ENCODE results near the gene APOBEC3F. TPM values are rescaled to one million over a fixed set of nuclear protein-coding genes. Genes with fewer than 3 reads are reported as not detected.
A peak's percentile ranks its signal among the peaks of the same experiment; 100 is the strongest.
"Not testable (repeated sequence)": the region's sequence is repeated elsewhere in the genome, so short reads cannot be mapped to it uniquely, and the experiment has no call there.

The APOBEC3F gene
- total RNA-seq, 1 donor from 2014 or later, result 23.8 TPM

GRCh38 chr22:39014723-39015121 is 25.9 kb upstream of the APOBEC3F start:
- H3K9me3 Mint-ChIP-seq; DNase-seq (ENCODE audit: low spot score); H3K27me3 Mint-ChIP-seq (ENCODE audit: low read depth): not testable (repeated sequence)
- Mint-ChIP-seq H3K27ac (peak overlapping the region; percentile 98), H3K36me3 (ENCODE audit: low read depth) (peaks cover 22% of the 10 kb centered on the region), H3K4me1 (ENCODE audit: low read depth) (peaks cover 21% of the 10 kb centered on the region), H3K4me3 (ENCODE audit: low read depth) (peak overlapping the region; percentile 92)
- intact Hi-C loops (cut with micrococcal nuclease), result loop anchor here (2.0 to 5.0 kb wide), 2 partner anchors 78 to 102 kb away; no protein-coding TSS in a partner anchor

GRCh38 chr22:39016592-39016991 is 24.1 kb upstream of the APOBEC3F start:
- peaks cover 34% of the 10 kb centered on the region for H3K36me3 Mint-ChIP-seq (ENCODE audit: low read depth)

GRCh38 chr22:39017596-39018365 is 22.9 kb upstream of the APOBEC3F start:
- Mint-ChIP-seq H3K4me1 (ENCODE audit: low read depth) (peaks cover 32% of the 10 kb centered on the region), H3K4me3 (ENCODE audit: low read depth) (peak overlapping the region; percentile 23), H3K9me3 (no peaks in the 10 kb centered on the region), H3K36me3 (ENCODE audit: low read depth) (peaks cover 43% of the 10 kb centered on the region), H3K27ac (peak overlapping the region; percentile 43), H3K27me3 (ENCODE audit: low read depth) (no peaks in the 10 kb centered on the region)
- DNase-seq (ENCODE audit: low spot score), result no peak
- intact Hi-C loops (cut with micrococcal nuclease), result no loop called here

More at GRCh38 chr22:39016592-39016991, 24.1 kb upstream of the APOBEC3F start:
- no peak for DNase-seq (ENCODE audit: low spot score)
- H3K9me3 Mint-ChIP-seq, result no peaks in the 10 kb centered on the region
- H3K4me1 Mint-ChIP-seq (ENCODE audit: low read depth), result peaks cover 27% of the 10 kb centered on the region
- no peaks in the 10 kb centered on the region for H3K27me3 Mint-ChIP-seq (ENCODE audit: low read depth)
- intact Hi-C loops (cut with micrococcal nuclease), result no loop called here
- H3K27ac Mint-ChIP-seq, result no peak overlapping the region
- H3K4me3 Mint-ChIP-seq (ENCODE audit: low read depth), result peak overlapping the region; percentile 54

GRCh38 chr22:39020021-39020651 is 20.5 kb upstream of the APOBEC3F start:
- Mint-ChIP-seq H3K27ac (peak overlapping the region; percentile 90), H3K36me3 (ENCODE audit: low read depth) (peaks cover 55% of the 10 kb centered on the region), H3K4me3 (ENCODE audit: low read depth) (peak overlapping the region; percentile 90), H3K4me1 (ENCODE audit: low read depth) (peaks cover 39% of the 10 kb centered on the region)
- intact Hi-C loops (cut with micrococcal nuclease); H3K27me3 Mint-ChIP-seq (ENCODE audit: low read depth); H3K9me3 Mint-ChIP-seq; DNase-seq (ENCODE audit: low spot score): not testable (repeated sequence)

GRCh38 chr22:39021552-39022250 is 19.0 kb upstream of the APOBEC3F start:
- peak overlapping the region; percentile 90 for H3K4me3 Mint-ChIP-seq (ENCODE audit: low read depth)

GRCh38 chr22:39024519-39025308 is 15.9 kb upstream of the APOBEC3F start:
- Mint-ChIP-seq H3K4me1 (ENCODE audit: low read depth) (peaks cover 44% of the 10 kb centered on the region), H3K9me3 (no peaks in the 10 kb centered on the region), H3K36me3 (ENCODE audit: low read depth) (peaks cover 59% of the 10 kb centered on the region), H3K27me3 (ENCODE audit: low read depth) (no peaks in the 10 kb centered on the region), H3K27ac (peak overlapping the region; percentile 60), H3K4me3 (ENCODE audit: low read depth) (peak overlapping the region; percentile 47)
- DNase-seq (ENCODE audit: low spot score), result no peak
- intact Hi-C loops (cut with micrococcal nuclease), result no loop called here

More at GRCh38 chr22:39021552-39022250, 19.0 kb upstream of the APOBEC3F start:
- Mint-ChIP-seq H3K36me3 (ENCODE audit: low read depth) (peaks cover 59% of the 10 kb centered on the region), H3K27me3 (ENCODE audit: low read depth) (no peaks in the 10 kb centered on the region), H3K9me3 (no peaks in the 10 kb centered on the region), H3K27ac (peak overlapping the region; percentile 94), H3K4me1 (ENCODE audit: low read depth) (peaks cover 39% of the 10 kb centered on the region)
- no peak for DNase-seq (ENCODE audit: low spot score)
- intact Hi-C loops (cut with micrococcal nuclease), result no loop called here

GRCh38 chr22:39026509-39027150 is 14.0 kb upstream of the APOBEC3F start:
- DNase-seq (ENCODE audit: low spot score), result no peak
- peaks cover 53% of the 10 kb centered on the region for H3K36me3 Mint-ChIP-seq (ENCODE audit: low read depth)
- H3K27ac Mint-ChIP-seq, result peak overlapping the region; percentile 11
- H3K4me3 Mint-ChIP-seq (ENCODE audit: low read depth), result no peak overlapping the region
- H3K27me3 Mint-ChIP-seq (ENCODE audit: low read depth), result no peaks in the 10 kb centered on the region
- intact Hi-C loops (cut with micrococcal nuclease), result no loop called here
- no peaks in the 10 kb centered on the region for H3K9me3 Mint-ChIP-seq
- H3K4me1 Mint-ChIP-seq (ENCODE audit: low read depth), result peaks cover 38% of the 10 kb centered on the region

DNA sequence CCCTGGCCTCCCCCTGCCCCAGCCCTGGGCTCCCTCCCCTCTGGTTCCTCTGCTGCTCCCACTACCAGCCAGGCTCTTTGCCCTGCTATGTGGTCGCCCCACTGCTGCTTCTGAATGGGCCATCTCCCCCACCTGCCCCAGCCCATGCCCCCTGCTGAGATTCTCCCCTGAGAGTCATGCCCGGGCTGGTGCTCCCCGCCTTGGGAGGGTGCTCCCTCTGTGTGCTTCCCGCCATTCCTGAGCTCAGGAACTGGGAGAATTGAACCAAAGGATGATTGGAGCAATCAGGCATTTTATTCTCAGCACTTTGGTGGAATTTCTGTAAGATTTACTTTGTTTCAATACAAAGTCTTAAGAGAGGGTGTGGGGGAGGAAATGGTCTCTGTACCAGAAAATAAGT is 12.9 kb upstream of the APOBEC3F start:
- H3K27me3 Mint-ChIP-seq (ENCODE audit: low read depth), result no peaks in the 10 kb centered on the region
- H3K4me1 Mint-ChIP-seq (ENCODE audit: low read depth), result peaks cover 30% of the 10 kb centered on the region
- H3K36me3 Mint-ChIP-seq (ENCODE audit: low read depth), result peaks cover 50% of the 10 kb centered on the region
- intact Hi-C loops (cut with micrococcal nuclease), result no loop called here
- peak overlapping the region; percentile 72 for H3K27ac Mint-ChIP-seq
- no peak overlapping the region for H3K4me3 Mint-ChIP-seq (ENCODE audit: low read depth)
- H3K9me3 Mint-ChIP-seq, result no peaks in the 10 kb centered on the region
- DNase-seq (ENCODE audit: low spot score), result no peak

DNA sequence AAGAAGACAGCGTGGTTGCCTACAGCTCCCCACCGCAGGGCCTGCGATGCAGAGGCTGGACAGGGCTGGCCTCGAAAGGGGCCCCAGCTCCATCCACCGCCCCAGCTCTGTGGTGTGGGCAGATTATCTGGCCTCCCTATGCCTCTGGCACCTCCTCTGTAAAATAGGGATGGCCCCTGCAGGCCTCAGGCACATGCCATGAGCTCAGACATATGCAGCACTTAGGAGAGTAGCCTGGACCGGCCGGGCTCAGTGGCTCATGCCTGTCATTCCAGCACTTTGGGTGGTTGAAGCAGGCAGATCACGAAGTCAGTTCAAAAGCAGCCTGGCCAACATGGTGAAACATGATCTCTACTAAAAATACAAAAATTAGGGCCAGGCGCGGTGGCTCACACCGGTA is 12.4 kb upstream of the APOBEC3F start:
- no peaks in the 10 kb centered on the region for H3K27me3 Mint-ChIP-seq (ENCODE audit: low read depth)
- intact Hi-C loops (cut with micrococcal nuclease), result no loop called here
- no peaks in the 10 kb centered on the region for H3K9me3 Mint-ChIP-seq
- H3K36me3 Mint-ChIP-seq (ENCODE audit: low read depth), result peaks cover 54% of the 10 kb centered on the region
- peaks cover 29% of the 10 kb centered on the region for H3K4me1 Mint-ChIP-seq (ENCODE audit: low read depth)
- DNase-seq (ENCODE audit: low spot score), result no peak
- H3K27ac Mint-ChIP-seq, result peak overlapping the region; percentile 72
- H3K4me3 Mint-ChIP-seq (ENCODE audit: low read depth), result no peak overlapping the region

DNA sequence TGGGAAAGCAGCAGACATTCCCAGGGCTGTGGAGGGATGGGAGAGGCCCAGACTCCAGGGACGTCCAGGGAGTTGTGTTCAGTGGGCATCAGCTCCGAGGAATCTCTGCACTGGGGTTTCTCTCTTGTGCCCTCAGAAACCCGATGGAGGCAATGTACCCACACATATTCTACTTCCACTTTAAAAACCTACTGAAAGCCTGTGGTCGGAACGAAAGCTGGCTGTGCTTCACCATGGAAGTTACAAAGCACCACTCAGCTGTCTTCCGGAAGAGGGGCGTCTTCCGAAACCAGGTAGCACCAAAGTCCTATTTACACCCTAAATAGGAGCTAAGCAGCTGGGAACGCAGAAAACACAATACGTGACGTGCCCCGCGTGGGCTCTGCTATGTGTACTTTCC is 11.4 kb upstream of the APOBEC3F start:
- no peak overlapping the region for H3K27ac Mint-ChIP-seq
- intact Hi-C loops (cut with micrococcal nuclease), result no loop called here

DNA sequence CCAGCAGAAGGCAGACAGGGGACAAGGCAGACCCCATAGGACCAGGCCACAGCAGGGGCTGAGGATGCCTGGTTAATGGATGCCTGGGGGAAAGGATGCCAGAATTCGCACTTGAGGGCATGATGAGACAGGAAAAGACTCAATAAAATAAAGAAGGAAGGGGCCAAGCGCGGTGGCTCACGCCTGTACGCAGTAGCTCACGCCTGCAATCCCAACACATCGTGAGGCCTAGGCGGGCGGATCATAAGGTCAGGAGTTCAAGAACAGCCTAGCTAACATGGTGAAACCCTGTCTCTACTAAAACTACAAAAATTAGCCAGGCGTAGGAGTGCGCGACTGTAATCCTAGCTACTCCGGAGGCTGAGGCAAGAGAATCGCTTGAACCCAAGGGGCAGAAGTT is 10.0 kb upstream of the APOBEC3F start:
- DNase-seq (ENCODE audit: low spot score), result no peak
- intact Hi-C loops (cut with micrococcal nuclease), result no loop called here
- peaks cover 13% of the 10 kb centered on the region for H3K4me1 Mint-ChIP-seq (ENCODE audit: low read depth)
- no peaks in the 10 kb centered on the region for H3K27me3 Mint-ChIP-seq (ENCODE audit: low read depth)
- H3K27ac Mint-ChIP-seq, result no peak overlapping the region
- H3K4me3 Mint-ChIP-seq (ENCODE audit: low read depth), result no peak overlapping the region
- H3K9me3 Mint-ChIP-seq, result no peaks in the 10 kb centered on the region
- H3K36me3 Mint-ChIP-seq (ENCODE audit: low read depth), result peaks cover 43% of the 10 kb centered on the region

More for the DNA sequence above, 11.4 kb upstream of the APOBEC3F start:
- no peaks in the 10 kb centered on the region for H3K9me3 Mint-ChIP-seq
- peaks cover 22% of the 10 kb centered on the region for H3K4me1 Mint-ChIP-seq (ENCODE audit: low read depth)
- no peak overlapping the region for H3K4me3 Mint-ChIP-seq (ENCODE audit: low read depth)
- peaks cover 51% of the 10 kb centered on the region for H3K36me3 Mint-ChIP-seq (ENCODE audit: low read depth)
- DNase-seq (ENCODE audit: low spot score), result no peak
- no peaks in the 10 kb centered on the region for H3K27me3 Mint-ChIP-seq (ENCODE audit: low read depth)
